H9 (cell line): ENCODE measurements around the gene SMARCC1. TPM values are rescaled to one million over a fixed set of nuclear protein-coding genes. Genes with fewer than 3 reads are reported as not detected.

ENCODE experiments used
- DNase-seq: peaks from one replicate; pipeline ENCODE4 v3.0.0-alpha.2; 2017
- H2AFZ ChIP-seq: one replicate; pipeline ENCODE4 v1.6.1; 2013; ENCODE audit warnings: mild to moderate bottlenecking, low read length, control low read depth, moderate library complexity
- H2AK5ac ChIP-seq: 2 replicates; pipeline ENCODE4 v1.6.1; 2013; ENCODE audit warnings: low read length, control low read depth, mixed read lengths; ENCODE audit not compliant: insufficient read length
- H2BK120ac ChIP-seq: one replicate; pipeline ENCODE4 v1.6.1; 2013; ENCODE audit warnings: low read depth, mild to moderate bottlenecking, low read length, control low read depth, inconsistent platforms; ENCODE audit not compliant: poor library complexity, severe bottlenecking
- H2BK12ac ChIP-seq: 2 replicates; pipeline ENCODE4 v1.6.1; 2013; ENCODE audit warnings: low read length, control low read depth, mixed read lengths, low read depth; ENCODE audit not compliant: insufficient read length
- H2BK15ac ChIP-seq: 2 replicates; pipeline ENCODE4 v1.6.1; 2013; ENCODE audit warnings: low read depth, low read length, control low read depth
- H2BK20ac ChIP-seq: one replicate; pipeline ENCODE4 v1.6.1; 2013; ENCODE audit warnings: low read depth, mild to moderate bottlenecking, low read length, control low read depth, inconsistent platforms; ENCODE audit not compliant: poor library complexity, severe bottlenecking
- H2BK5ac ChIP-seq: 2 replicates; pipeline ENCODE4 v1.6.1; 2013; ENCODE audit warnings: low read length, control low read depth, mixed read lengths; ENCODE audit not compliant: insufficient read length
- H3K14ac ChIP-seq: 2 replicates; pipeline ENCODE4 v1.6.1; 2013; ENCODE audit warnings: low read length, control low read depth; ENCODE audit not compliant: insufficient read depth
- H3K18ac ChIP-seq: 2 replicates; pipeline ENCODE4 v1.6.1; 2013; ENCODE audit warnings: low read depth, mild to moderate bottlenecking, mixed read lengths, low read length, control low read depth; ENCODE audit not compliant: insufficient read length
- H3K23ac ChIP-seq: 2 replicates; pipeline ENCODE4 v1.6.1; 2013; ENCODE audit warnings: low read length, control low read depth, mixed read lengths, low read depth; ENCODE audit not compliant: insufficient read length
- H3K23me2 ChIP-seq: 2 replicates; pipeline ENCODE4 v1.6.1; 2013; ENCODE audit warnings: low read depth, mild to moderate bottlenecking, mixed read lengths, low read length, control low read depth; ENCODE audit not compliant: insufficient read length, poor library complexity, severe bottlenecking
- H3K27ac ChIP-seq: 2 replicates; pipeline ENCODE4 v1.5.1; 2013; ENCODE audit warnings: low read length, control low read depth, mixed read lengths, low read depth; ENCODE audit not compliant: insufficient read length
- H3K27me3 ChIP-seq: 2 replicates; pipeline ENCODE4 v1.6.1; 2013; ENCODE audit warnings: low read length, control low read depth, inconsistent platforms; ENCODE audit not compliant: insufficient read depth
- H3K4ac ChIP-seq: 2 replicates; pipeline ENCODE4 v1.6.1; 2013; ENCODE audit warnings: low read depth, mild to moderate bottlenecking, control low read depth, inconsistent platforms, low read length, moderate library complexity
- H3K4me1 ChIP-seq: 2 replicates; pipeline ENCODE4 v1.6.1; 2013; ENCODE audit warnings: low read length, control low read depth, inconsistent platforms; ENCODE audit not compliant: insufficient read depth
- H3K4me2 ChIP-seq: 2 replicates; pipeline ENCODE4 v1.6.1; 2013; ENCODE audit warnings: low read length, control low read depth, mixed read lengths; ENCODE audit not compliant: insufficient read length, insufficient read depth
- H3K56ac ChIP-seq: 2 replicates; pipeline ENCODE4 v1.6.1; 2013; ENCODE audit warnings: low read depth, mild to moderate bottlenecking, mixed read lengths, low read length, control low read depth; ENCODE audit not compliant: insufficient read length
- H3K79me1 ChIP-seq: 2 replicates; pipeline ENCODE4 v1.6.1; 2013; ENCODE audit warnings: low read depth, mild to moderate bottlenecking, moderate library complexity, low read length, control low read depth, inconsistent platforms; ENCODE audit not compliant: insufficient read depth, poor library complexity, severe bottlenecking
- H3K79me2 ChIP-seq: 2 replicates; pipeline ENCODE4 v1.6.1; 2013; ENCODE audit warnings: low read length, control low read depth, inconsistent platforms; ENCODE audit not compliant: insufficient read depth
- H3K9ac ChIP-seq: 2 replicates; pipeline ENCODE4 v1.6.1; 2013; ENCODE audit warnings: low read length, control low read depth, mixed read lengths; ENCODE audit not compliant: insufficient read length; ENCODE audit errors: extremely low read depth
- H3K9me3 ChIP-seq: one replicate; pipeline ENCODE4 v1.6.1; 2013; ENCODE audit warnings: low read depth, low read length, inconsistent platforms; ENCODE audit not compliant: control insufficient read depth
- H3T11ph ChIP-seq: one replicate; pipeline ENCODE4 v1.6.1; 2013; ENCODE audit warnings: mild to moderate bottlenecking, low read length, control low read depth, inconsistent platforms
- H4K20me1 ChIP-seq: one replicate; pipeline ENCODE4 v1.6.1; 2013; ENCODE audit not compliant: control insufficient read depth, insufficient read length, insufficient read depth
- H4K5ac ChIP-seq: 2 replicates; pipeline ENCODE4 v1.6.1; 2013; ENCODE audit warnings: low read depth, mild to moderate bottlenecking, mixed read lengths, low read length, control low read depth; ENCODE audit not compliant: insufficient read length
- H4K8ac ChIP-seq: replicated peaks from 2 replicates; pipeline ENCODE4 v1.6.1; 2013; ENCODE audit warnings: low read length, control low read depth, mixed read lengths, low read depth; ENCODE audit not compliant: insufficient read length
- H4K91ac ChIP-seq: 2 replicates; pipeline ENCODE4 v1.6.1; 2013; ENCODE audit warnings: low read depth, mild to moderate bottlenecking, moderate library complexity, mixed read lengths, low read length, control low read depth; ENCODE audit not compliant: insufficient read length
- H3K27ac Mint-ChIP-seq, 3 experiments: 2 replicates in 2 of 3; 3 replicates in 1 of 3; pipeline ENCODE4 v1.8.0; 2020 to 2021; ENCODE audit warnings: mixed read lengths in 3 of 3, mild to moderate bottlenecking in 1 of 3, moderate library complexity in 1 of 3
- H3K27me3 Mint-ChIP-seq: 2 replicates; pipeline ENCODE4 v1.8.0; 2021; ENCODE audit warnings: low read depth, mild to moderate bottlenecking, moderate library complexity, mixed read lengths
- H3K36me3 Mint-ChIP-seq, 3 experiments: 2 replicates in 2 of 3; 3 replicates in 1 of 3; pipeline ENCODE4 v1.8.0; 2020 to 2021; ENCODE audit warnings: low read depth in 3 of 3, mixed read lengths in 3 of 3; ENCODE audit not compliant: insufficient read depth in 1 of 3
- H3K4me1 Mint-ChIP-seq, 2 experiments: 2 replicates each; pipeline ENCODE4 v1.8.0; 2020; ENCODE audit warnings: mixed read lengths in 2 of 2
- H3K4me3 Mint-ChIP-seq, 2 experiments: 2 replicates in 1 of 2; 3 replicates in 1 of 2; pipeline ENCODE4 v1.8.0; 2020 to 2021; ENCODE audit warnings: mild to moderate bottlenecking in 2 of 2, mixed read lengths in 2 of 2, moderate library complexity in 1 of 2
- H3K9me3 Mint-ChIP-seq, 2 experiments: 2 replicates in 1 of 2; 3 replicates in 1 of 2; pipeline ENCODE4 v1.8.0; 2020; ENCODE audit warnings: mild to moderate bottlenecking in 2 of 2, mixed read lengths in 2 of 2, moderate library complexity in 1 of 2
- CTCF ChIP-seq: fragments of 200-600 bp; sonication (generic); conservative IDR thresholded peaks from 3 replicates; pipeline ENCODE4 v1.8.0; 2021; ENCODE audit warnings: antibody characterized with exemption, mild to moderate bottlenecking
- WGBS: extraction: QIAGEN DNeasy Blood & Tissue Kit; methylation state at CpG from one replicate; pipeline ENCODE4 v1.1.7; 2013; ENCODE audit warnings: missing lambda C conversion rate, low lambda C conversion rate, mixed read lengths; ENCODE audit not compliant: insufficient read length; ENCODE audit errors: extremely low coverage; 5-methylcytosine and 5-hydroxymethylcytosine counted together
- total RNA-seq: library from RNA; stranded (reverse); gene quantifications from 2 replicates; pipeline ENCODE4 v1.2.1, GENCODE V29; 2021

SMARCC1 gene
- total RNA-seq, 1 experiment from 2014 or later: 274 TPM

GRCh38 chr3:47817609-47818008, 35.9 kb upstream of the SMARCC1 start:
- Histone ChIP-seq H2BK15ac (no peak overlapping the region), H3K27ac (no peak overlapping the region), H2BK5ac (no peak overlapping the region), H2BK20ac (no peak overlapping the region), H3K79me2 (no peaks in the 10 kb centered on the region), H3K4me2 (no peak overlapping the region), H3K79me1 (no peaks in the 10 kb centered on the region), H4K91ac (no peak overlapping the region), H4K20me1 (peaks cover 2% of the 10 kb centered on the region), H4K5ac (no peak overlapping the region), H2BK120ac (no peak overlapping the region), H3T11ph (no peak overlapping the region), H2BK12ac (no peak overlapping the region), H3K23me2 (no peaks in the 10 kb centered on the region), H4K8ac (no peak overlapping the region), H3K56ac (no peak overlapping the region), H3K9me3 (no peaks in the 10 kb centered on the region), H3K23ac (no peak overlapping the region), H2AFZ (no peak overlapping the region), H3K14ac (no peak overlapping the region), H2AK5ac (no peak overlapping the region), H3K4me1 (no peaks in the 10 kb centered on the region), H3K18ac (no peak overlapping the region), H3K4ac (no peak overlapping the region), H3K27me3 (no peaks in the 10 kb centered on the region), H3K9ac (no peak overlapping the region)
- 0 out of 7 replicates have a peak overlapping the region, but pooled peaks of 1 of the 3 experiments have one; percentile 44 for H3K27ac Mint-ChIP-seq
- TF ChIP-seq CTCF: no peak
- no peak for DNase-seq
- H3K4me1 Mint-ChIP-seq: no peaks in the 10 kb centered on the region
- no peaks in the 10 kb centered on the region for H3K27me3 Mint-ChIP-seq
- peaks cover 22 to 62% (median 52%) of the 10 kb centered on the region in 3 experiments for H3K36me3 Mint-ChIP-seq
- no peaks in the 10 kb centered on the region for H3K9me3 Mint-ChIP-seq
- H3K4me3 Mint-ChIP-seq: no peak overlapping the region
- WGBS: no CpG with 5 or more reads among the region's 7 CpGs
